LHCN-M2 (cell line): ENCODE results near the gene MORN1. TPM values are rescaled to one million over a fixed set of nuclear protein-coding genes. Genes with fewer than 3 reads are reported as not detected.
A peak's percentile ranks its signal among the peaks of the same experiment; 100 is the strongest.
"Not testable (repeated sequence)": the region's sequence is repeated elsewhere in the genome, so short reads cannot be mapped to it uniquely, and the experiment has no call there.

Source experiments
- DNase-seq: peaks from one replicate; pipeline ENCODE4 v3.0.0-alpha.2; 2012; ENCODE audit warnings: low read depth
- polyA plus RNA-seq: library from polyadenylated mRNA; unstranded; fragments of >200 nt; gene quantifications from one replicate; pipeline ENCODE4 v1.2.1, GENCODE V29; 2012; ENCODE audit warnings: missing spikeins
- total RNA-seq: library from RNA; depleted of rRNA; stranded (reverse); fragments of >200 nt; gene quantifications from 2 replicates; pipeline ENCODE4 v1.2.3, GENCODE V29; 2014; rRNA removed

Gene MORN1
- 4.9 and 7.5 TPM in 2 replicates for total RNA-seq
- 4.7 TPM for polyA plus RNA-seq

DNA sequence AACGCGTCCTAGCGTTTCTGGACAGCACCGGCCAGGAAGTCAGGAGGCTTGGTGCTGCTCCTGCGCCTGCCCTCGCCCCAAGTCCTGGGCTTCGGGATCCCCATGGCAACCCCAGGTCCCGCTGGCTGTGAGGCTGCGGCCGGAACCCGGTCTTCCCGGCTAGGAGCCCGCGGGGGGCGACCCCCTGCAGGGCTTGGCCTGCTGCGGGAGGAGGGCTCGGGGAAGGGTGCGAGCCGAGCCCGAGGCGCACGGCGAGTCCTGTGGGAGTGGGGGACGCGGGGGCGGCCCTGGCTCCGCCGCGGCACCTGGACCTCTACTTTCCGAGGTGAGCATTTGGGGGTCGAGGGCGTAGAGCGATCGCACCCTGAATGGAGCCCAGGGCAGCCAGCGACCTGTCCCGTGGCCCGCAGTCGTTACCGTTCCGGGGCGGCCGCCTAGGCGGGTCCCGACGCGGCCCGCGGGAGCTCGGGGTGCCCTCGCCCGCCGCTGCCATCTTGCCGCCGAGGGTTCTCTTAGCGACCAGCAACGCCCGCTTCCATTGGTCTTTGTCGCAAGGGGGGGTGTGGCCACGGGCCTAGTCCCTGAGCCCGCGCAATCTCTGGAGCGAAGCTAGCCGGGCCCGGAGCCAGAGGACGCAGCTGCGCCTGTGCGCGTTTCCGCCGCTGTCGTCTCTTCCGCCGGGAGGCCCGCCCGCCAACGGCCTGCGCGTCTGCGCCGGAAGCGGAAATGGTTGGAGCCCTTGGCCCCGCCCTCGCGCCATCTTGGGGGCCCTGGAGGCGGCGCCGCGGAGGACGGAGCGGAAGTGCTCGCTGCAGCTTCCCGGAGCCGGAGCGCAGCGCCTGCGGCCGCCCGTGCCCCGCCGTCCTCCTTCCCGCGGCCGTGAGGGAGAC lies at the start of gene MORN1, which contains the start of gene RER1:
TSS of gene MORN1 (minus strand) at position 514 of the 890 bp plus-strand sequence. CDS start at position 493, 21 bp downstream.
TSS of gene RER1 (plus strand) at position 801 of the 890 bp plus-strand sequence. CDS start 3,950 bp downstream, outside the sequence.
- DNase-seq = peak; percentile 98

DNA sequence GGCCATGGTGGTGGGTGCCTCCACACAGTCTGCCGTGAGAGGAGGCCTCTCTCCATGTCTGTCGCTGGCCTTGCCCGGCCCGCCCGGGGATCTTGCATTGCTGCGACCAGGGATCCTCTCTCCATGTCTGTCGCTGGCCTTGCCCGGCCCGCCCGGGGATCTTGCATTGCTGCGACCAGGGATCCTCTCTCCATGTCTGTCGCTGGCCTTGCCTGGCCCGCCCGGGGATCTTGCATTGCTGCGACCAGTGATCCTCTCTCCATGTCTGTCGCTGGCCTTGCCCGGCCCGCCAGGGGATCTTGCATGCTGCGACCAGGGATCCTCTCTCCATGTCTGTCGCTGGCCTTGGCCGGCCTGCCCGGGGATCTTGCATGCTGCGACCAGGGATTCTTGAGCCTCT lies 49.0 kb upstream of the MORN1 start:
- DNase-seq = not testable (repeated sequence)

DNA sequence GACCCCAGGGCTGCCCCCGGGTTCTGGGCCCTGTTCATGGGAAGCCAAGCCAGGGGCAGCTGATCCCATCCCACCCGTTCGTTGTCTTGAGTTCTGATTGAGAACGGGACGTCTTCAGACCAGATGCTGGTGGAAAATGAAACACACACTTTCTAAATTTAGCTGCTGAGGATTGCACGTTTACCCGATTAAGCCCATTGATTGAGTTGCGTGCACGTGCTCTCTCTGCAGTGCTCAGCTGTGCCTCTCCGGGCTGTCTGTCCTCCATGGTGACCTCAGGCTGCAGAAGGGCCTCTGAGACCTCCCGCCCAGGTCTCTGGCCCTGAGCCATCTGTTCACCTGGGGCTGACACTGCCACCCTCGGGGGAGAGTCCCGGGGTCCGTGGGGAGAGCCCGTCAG lies 48.0 kb upstream of the MORN1 start:
- DNase-seq = no peak

DNA sequence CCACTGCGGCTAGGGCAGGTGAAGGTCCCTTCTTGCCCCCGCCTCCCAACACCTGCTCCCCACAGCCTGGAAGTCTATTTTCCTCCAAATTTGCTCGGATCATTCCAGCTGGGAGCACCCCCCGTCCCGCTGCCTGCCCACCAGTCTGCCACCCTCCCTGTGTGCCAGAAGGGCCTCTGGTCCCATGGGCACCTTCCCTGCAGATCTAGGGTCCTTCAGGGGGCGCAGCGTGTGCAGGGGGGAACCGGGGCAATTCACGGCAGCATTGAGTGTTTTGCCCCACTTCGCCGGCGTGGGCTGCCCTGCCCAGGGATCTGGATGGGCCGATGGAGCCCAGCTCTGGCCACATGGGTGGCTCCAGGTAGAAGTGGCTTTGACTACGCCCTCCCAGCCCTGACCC lies 47.3 kb upstream of the MORN1 start:
- DNase-seq = no peak

DNA sequence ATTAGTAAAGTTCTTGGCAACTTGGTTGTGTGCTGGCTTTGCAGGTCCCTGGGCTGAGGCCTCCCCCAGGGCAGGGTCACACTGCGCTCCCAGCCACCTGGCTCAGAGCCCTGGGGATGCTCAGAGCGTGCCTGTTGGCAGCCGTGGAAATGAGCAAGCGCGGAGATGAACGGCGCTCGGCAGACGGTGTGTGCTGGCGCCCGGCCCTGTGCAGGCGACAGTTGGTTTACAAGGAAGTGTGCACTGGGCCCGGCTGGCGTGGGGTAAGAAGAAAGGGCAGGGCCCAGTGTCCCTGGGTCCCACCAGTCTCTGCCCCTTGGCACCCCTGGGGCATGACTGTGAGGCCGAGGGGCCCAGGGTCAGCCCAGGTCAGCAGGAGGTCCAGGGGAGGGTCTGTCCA lies 46.7 kb upstream of the MORN1 start:
- no peak for DNase-seq

DNA sequence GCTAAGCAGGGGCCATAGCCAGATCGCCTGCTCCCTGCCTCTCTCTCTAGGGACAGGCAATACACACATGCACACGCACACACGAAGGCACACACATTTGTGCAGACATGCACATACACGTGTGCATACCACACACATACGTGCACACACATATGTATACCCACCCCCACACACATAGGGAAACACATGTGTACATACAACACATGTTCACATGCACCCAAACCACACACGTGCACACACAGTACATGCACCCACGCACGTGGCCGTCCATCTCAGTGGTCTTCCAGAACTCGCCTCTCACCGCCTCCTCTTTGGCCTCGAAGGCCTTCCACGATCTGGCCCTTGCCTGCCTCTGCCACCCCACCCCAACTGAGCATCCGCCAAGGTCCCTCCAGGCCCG lies 46.3 kb upstream of the MORN1 start:
- no peak for DNase-seq

DNA sequence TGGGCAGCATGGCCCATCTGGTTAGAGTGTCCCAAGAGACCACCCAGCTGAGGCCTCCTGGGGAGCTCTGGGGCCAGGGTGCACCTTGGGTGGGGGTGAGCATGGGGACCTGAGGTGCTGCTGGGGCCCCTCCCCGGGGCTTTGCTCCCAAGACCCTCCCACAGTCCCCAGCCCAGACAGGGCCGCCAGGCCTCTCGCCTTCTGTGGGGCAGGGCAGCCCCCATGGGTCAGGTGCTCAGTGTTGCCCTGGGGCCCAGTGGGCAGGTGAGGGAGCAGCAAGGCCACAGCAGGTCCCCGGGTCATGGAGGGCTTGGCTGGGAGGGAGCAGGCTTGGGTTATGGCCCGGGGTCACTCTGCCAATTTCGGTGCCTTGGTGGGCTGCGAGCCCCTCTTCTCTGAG lies 45.5 kb upstream of the MORN1 start:
- DNase-seq = no peak

GRCh38 chr1:2435746-2436355 lies 44.5 kb upstream of the MORN1 start:
- no peak for DNase-seq

DNA sequence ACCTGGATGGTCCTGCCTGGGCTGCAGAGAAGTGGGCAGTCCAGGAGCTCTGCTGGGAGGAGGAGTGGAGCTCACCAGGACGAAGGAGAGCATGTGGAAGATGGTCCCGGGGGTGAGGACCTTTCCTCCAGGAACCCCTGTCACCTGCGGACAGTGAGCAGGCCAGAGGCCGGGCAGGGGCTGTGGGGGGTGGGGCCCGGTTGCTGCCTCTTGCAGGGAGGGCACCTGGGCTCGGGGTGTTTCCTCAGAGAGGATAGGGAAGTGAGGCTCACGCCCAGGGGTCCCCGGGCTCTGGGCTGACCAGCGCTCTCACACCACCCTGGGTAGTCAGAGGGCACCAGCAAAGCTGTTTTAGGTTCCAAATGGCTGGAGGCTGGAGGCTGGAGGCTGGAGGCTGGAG lies 43.7 kb upstream of the MORN1 start:
- DNase-seq = no peak

DNA sequence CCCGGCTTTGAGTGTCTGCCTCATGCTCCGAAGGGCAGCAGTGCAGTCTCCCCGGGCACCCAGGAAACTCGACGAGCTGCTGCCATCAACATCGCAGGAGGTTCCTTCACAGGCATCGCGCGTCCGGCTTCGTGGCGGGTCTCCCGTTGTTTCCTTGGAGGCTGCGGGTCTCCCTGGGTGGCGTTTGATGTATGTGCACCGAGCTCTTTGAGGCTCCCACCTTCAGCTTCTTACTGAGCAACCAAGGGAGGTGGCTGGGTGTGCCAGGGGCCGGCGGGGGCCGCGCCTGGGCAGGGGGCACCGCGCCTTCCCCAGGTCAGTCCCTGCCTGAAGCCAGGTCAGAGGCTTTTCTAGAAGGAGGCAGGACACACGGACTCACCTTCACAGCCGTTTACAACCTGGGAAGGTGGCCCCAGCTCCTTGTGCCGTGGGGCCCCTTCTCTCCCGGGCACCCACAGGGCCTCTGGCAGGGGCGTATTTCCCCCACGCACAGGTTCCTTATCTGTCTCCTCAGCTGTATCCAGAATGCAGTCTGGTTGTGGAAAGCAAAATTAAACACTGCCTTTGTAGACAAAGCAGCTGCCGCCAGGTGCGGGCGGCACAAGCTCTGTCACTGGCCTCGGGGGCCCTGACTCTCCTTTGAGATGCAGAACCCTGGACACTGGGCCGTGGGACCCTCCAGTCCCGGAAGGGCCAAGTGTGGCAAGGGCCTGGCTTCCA lies 42.7 kb upstream of the MORN1 start:
- DNase-seq = no peak

GRCh38 chr1:2433196-2433595 lies 41.8 kb upstream of the MORN1 start:
- DNase-seq = no peak

GRCh38 chr1:2432441-2432844 lies 41.1 kb upstream of the MORN1 start:
- no peak for DNase-seq

- DNase-seq = no peak
Observed at GRCh38 chr1:2431518-2431917, 40.2 kb upstream of the MORN1 start.

GRCh38 chr1:2431103-2431502 lies 39.7 kb upstream of the MORN1 start:
- DNase-seq = no peak

DNA sequence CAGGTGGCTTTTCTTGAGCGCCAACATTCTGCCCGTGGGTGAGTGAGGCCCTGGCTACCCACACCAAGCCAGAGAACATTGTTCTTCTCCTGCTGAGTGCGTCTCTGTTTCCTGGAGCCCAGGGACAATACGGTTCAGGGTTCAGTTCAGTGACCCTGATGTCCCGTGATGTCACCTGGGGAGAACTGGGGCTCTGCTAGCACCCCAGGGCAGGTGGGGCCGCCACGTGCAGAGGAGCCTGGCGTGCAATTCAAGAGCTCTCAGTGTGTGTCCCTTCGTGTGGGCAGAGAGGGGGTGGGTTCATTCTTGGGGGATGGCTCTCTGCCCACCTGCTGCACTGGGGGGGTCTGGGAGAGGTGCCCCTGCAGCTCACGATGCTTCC lies 39.2 kb upstream of the MORN1 start:
- no peak for DNase-seq

GRCh38 chr1:2429780-2430591 lies 38.6 kb upstream of the MORN1 start:
- DNase-seq = no peak

GRCh38 chr1:2428490-2428889 lies 37.1 kb upstream of the MORN1 start:
- DNase-seq = no peak

DNA sequence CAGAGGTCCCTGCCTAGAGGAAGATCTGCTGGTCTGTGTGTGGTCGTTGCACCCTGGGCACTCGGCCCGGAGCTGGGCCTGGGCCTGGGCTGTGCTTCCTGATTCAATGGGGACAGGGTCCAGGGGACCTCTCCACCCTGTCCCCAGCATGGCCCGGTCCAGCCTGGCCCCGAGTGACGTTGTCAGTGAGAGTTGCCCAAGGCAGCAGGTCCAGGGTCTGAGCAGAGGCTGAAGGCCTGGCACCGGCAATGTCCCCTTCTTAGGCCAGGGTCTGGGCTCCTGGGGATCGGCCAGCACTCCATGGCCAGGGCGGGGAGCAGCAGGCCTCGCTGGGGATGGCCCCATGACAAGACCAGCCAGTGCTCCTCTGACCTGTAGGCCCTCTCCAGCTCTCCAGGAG lies 36.6 kb upstream of the MORN1 start:
- DNase-seq = no peak

GRCh38 chr1:2427051-2427450 lies 35.7 kb upstream of the MORN1 start:
- no peak for DNase-seq

DNA sequence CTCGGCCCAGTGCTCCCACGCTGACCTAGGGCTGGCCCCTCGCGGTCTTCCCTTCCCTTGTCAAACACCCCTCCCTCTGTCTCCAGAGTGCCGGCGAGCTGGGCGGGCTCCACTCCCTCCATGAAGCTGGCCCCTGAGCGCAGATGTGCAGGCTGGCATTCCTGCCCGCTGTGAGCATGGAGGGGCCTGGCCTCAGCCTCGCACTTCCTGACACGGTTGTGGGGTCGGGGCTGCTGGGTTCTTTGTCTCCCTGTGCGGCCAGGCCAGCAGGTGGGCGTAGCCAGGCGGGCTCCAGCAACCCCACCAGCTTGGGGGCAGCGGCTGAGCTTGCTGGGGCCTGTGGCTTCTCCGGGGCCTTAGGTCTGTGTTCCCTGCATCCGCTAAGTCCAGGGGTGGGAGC lies 35.2 kb upstream of the MORN1 start:
- no peak for DNase-seq

DNA sequence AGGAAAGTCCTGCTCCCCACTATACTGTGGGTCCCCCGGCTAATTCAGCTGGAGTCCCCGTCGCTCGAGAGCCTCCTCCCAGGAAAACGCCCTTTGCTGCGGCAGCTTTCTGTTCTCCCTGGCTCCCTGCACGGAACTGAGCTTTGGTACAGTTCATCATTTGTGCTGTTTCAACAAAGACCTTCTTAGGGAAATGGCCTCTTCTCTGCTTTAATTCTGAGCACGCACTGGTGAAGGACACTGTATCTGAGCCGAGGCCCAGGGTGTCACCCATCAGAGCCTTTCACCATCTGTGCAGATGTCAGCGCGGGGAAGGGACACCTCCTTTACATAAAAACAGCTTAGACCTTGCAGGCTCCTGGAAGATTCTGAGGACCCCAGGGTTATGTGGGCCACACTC lies 34.5 kb upstream of the MORN1 start:
- no peak for DNase-seq
